Tibial nerve (tissue), 4 donors: ENCODE measurements around the gene ALDH1L1.

Source experiments
- CTCF ChIP-seq, 5 experiments: fragments of 200-600 bp in 3 of 5; fragments of 450-650 bp in 2 of 5; sonication (generic) in 3 of 5; IDR thresholded peaks; one replicate each; pipeline ENCODE4 v1.5.1; 2016 to 2019; ENCODE audit warnings: antibody characterized with exemption in 5 of 5, mild to moderate bottlenecking in 3 of 5, moderate library complexity in 2 of 5
- EP300 ChIP-seq, 2 donors: sonication (generic); formaldehyde crosslinking; IDR thresholded peaks; one replicate each; pipeline ENCODE4 v1.6.1; 2017; ENCODE audit warnings: antibody characterized with exemption in 2 of 2, mild to moderate bottlenecking in 1 of 2
- POLR2A ChIP-seq, 2 donors: fragments of 450-650 bp; IDR thresholded peaks; one replicate each; pipeline ENCODE4 v1.6.1; 2017; ENCODE audit warnings: antibody characterized with exemption in 2 of 2, mild to moderate bottlenecking in 2 of 2, moderate library complexity in 2 of 2

GRCh38 chr3:126132751-126133511, 47.5 kb downstream of the ALDH1L1 start:
- TF ChIP-seq POLR2A (IDR thresholded peaks at IDR 0.05) (no peak), EP300 (IDR thresholded peaks at IDR 0.05) (no peak), CTCF (IDR thresholded peaks at IDR 0.05) (no peak)
